ENCODE results near the gene NT5C1B.
A peak's percentile ranks its signal among the peaks of the same experiment; 100 is the strongest.

Gene NT5C1B

DNA sequence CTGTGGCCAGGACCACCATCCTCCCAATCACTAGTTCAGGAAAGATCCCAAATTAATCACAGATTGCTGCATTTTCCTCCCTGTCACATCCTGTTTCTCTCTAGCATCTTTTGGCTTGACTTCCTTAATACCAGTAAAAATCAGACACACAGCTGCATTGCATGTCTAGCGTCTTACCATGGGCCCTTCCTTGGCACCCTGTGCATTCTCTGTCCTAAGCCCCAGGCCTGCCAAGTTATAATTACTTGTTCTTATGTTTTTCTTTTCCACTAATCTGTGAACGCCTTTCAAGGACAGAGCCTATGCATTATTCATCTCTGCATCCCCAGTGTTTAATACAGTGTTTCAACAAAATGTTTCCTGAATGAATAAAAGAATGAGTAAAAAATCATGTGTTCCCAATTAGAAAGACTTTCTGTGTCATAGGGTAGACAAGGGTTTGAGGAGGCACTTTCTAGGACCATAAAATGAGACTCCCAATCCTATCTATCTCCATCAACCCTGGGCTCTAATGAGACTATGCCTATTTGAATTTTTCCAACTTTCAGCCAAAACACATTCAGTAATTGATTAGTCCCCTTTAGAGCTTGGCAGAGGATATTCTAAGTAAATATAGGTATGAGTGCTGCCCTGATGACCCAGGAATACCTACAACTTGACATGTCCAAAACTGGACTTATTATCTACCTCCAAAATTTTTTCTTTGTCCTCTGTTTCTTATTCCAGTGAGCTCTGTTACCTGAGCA is 10.3 kb upstream of the NT5C1B start:
- DNase-seq (ENCODE audit: low spot score): no peak

DNA sequence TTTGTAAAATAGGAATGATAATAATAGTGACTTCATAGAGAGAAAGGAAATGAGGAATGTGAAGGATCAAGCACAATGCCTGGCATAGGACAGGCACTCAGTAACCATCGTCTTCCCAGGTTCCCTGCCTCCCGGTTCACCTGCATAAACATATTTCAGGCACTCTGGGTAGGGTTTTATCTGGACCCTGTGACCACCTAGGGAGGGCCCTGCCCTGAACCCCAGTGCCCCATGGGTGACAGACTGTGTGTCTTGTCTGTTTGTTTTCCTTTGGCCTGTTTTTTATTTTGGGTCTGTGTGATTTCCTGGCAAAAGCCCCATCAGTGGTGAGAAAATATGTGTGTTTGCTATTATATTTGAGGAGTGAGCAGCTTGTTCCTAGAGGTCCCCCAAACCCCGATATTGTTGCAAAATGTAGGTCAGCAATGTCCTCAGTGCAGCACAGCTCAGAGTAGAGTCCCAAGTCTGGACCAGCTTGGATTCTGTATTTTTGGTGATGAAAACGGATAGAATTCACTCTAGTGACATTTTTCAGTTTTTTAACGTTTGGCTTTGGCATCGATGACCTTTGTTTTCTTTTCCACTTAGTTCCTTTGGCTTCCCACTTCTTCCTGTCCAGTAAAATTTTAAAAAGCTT is 9.6 kb upstream of the NT5C1B start:
- no peak for DNase-seq (ENCODE audit: low spot score)

DNA sequence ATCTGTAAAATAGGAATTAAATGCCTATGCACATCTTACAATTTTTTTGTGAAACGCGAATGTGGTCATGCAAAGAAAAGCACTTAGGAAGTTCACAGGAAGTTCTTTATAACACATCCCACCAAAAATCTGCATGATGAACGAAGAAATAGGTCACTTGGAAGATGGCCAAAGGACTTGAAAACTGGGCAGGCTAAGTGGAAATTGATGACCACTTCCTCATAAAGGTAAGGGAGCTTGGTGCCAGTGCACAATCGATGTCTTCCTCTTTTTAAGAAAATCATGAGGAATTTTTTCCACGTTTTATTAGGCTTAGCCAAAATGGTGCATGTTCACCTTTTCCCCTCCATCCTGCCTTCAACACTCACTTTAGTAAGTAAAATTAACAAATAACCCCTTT is 8.2 kb upstream of the NT5C1B start:
- DNase-seq (ENCODE audit: low spot score): no peak

DNA sequence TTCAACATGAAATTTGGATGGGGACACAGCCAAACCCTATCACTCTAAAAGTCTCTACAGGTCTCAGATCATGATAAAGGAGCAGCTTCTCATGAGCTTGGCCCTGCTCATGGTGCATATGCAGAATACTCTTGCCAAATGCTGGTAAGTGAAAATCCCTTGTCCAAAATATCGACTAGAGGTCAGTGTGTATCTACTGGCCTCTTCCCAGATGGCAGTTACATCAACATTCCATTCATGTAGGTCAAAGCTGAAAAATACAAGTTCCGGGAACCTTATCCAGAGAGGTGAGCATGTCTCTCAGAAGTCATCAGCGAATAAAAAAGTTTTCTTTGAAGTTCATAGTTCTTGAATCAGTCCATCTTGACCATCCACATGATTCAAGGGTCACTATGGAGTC is 7.6 kb upstream of the NT5C1B start:
- no peak for DNase-seq (ENCODE audit: low spot score)

DNA sequence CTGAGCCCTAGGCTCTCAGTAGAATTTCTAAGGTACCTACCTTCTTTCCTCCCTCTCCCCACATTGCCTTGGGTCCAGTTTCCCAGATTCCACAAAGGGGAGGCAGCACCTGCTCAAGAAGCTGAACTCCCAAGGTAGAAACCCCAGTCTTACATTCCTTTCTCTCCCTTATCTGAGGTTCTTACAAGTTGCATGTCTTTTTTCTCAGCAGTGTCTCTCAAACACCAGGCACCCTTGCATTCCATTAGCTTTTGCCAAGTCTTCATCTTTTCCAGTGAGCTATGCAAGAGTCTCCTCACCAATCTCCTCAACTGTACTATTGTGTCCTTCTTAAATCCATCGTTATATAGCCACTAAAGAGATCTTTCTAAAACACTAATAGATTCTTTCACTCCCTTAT is 4.1 kb upstream of the NT5C1B start:
- DNase-seq (ENCODE audit: low spot score): no peak

DNA sequence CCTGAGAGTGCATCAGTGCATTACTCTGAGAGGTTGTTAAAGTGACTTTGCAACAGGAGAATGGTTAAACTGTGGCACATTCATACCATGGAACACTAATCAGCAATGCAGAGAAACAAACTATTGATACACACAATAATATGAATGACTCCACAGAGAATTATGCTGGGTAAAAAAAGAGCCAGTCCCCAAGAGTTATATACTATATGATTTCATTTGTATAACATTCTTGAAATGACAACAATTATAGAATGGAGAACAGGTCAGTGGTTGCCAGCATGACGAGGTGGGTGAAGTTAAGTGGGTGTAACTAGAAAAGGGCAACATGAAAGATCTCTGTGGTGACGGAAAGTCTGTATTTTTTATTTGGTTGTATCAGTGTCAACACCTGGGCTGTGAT is 3.0 kb upstream of the NT5C1B start:
- DNase-seq (ENCODE audit: low spot score): no peak

DNA sequence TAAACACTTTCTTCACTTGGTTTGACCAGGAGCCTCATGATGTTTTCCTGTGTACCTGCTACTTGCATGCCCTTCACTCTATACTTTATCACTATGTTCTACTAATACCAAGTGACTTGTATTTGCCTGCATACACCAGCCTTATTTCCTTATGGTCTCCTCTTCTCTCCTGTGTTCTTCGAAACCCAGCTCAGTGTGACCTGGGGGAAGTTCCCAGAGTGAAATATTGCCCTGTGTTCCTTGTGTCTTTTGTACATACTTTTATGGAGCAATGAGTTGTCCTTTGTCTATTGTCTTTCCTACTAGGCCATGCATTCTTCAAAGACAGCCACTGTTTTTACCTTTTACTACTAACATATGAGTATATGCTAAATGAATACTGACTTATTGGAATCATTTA is 567 bp downstream of the NT5C1B start:
- no peak for DNase-seq (ENCODE audit: low spot score)

DNA sequence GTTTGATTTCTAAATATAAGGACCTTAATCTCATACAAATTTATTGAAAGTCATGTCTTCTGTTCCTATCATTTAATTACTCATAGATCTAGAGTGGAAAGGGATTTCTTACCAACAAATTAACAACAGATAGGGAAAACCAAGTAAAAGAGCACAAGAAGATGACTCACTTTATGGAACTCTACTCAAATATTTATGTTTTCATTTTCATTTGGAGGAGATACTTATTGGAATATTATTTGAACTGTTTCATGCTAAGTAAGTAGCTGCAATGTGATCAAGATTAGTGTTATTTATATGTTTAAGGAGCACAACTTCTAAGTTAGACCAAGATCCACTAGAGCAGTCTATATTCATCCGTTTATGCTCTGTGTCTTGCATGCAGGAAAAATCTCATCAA is 1.3 kb downstream of the NT5C1B start:
- DNase-seq (ENCODE audit: low spot score): no peak

DNA sequence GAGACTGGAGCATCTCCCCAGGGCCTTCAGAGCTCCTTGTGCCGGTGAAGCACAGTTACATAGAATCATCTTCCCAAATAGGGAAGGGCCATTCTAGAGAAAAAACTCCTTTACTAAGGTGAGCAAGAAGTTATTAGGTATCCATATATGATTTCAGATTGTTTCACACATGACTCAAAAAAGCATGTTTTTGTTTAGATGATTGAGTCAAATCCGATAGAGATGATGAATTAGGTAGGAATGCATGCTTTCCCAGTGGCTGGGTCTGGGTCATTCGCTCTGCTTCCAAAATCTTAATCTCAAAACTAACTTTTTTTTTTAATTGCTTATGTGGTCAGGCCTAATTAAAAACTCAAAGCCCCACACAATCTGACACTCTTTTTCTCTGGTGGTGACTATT is 3.8 kb downstream of the NT5C1B start:
- no peak for DNase-seq (ENCODE audit: low spot score)

DNA sequence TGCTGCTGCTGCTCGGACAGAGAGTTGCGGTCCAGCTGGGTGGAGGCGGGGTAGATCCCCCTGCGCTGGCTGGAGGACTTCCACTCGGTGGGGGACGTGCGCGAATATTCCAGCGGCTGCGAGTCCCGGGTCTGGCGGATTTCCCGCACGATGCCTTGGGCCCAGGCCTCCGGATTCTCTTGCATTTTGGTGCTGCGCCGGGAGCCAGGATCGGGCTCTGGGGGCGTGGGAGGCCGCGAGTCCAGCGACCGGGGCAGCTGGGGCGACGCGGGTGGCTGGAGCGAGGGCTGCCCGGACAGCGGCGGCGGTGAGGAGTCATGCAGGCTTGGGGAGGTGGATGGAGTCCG is 4.8 kb downstream of the NT5C1B start:
- DNase-seq (ENCODE audit: low spot score): no peak

DNA sequence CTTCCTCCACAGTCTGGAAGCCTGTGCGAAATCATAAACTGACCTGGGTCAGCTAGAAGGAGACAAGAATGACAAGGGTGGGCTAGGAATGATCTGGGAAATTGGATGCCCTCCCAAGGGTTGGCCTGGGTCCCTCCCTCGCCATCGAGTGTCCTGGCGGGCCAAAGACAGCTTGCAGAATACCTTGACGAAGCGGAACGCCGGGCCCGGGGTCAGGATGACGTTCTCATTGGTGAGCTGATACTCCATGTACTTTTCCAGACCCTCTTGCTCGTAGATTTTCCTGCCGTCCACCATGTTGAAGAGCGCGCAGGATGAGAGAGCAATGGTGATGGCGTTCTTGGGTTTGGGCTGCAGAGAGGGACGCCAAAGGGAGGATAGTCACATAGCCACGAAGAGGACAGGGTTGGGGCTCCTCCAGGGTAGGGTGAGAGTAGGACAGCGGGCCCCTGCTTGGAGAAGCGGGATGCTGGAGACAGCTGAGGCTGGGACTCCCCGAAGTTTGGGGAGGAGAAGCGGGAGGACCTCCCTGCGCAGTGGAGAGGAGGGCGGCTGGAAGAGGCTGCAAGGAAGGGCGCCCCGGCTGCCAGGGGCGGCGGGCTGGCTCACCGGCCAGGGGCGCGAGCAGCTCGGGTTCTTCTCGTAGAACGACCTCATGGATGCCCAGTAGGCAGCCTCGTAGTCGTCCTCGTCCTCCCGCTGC is 5.3 kb downstream of the NT5C1B start:
- no peak for DNase-seq (ENCODE audit: low spot score)

DNA sequence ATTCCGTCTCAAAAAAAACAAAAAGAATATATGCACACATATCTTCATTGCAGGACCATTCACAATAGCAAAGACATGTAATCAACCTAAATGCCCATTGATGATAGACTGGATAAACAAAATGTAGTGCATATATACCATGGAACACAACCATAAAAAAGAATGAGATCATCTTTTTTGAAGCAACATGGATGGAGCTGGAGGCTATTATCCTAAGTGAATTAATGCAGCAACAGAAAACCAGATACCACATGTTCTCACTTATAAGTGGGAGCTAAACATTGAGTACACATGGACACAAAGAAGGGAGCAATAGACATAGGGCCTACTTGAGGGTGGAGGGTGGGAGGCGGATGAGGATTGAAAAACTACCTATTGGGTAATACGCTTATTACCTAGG is 8.8 kb downstream of the NT5C1B start:
- no peak for DNase-seq (ENCODE audit: low spot score)

DNA sequence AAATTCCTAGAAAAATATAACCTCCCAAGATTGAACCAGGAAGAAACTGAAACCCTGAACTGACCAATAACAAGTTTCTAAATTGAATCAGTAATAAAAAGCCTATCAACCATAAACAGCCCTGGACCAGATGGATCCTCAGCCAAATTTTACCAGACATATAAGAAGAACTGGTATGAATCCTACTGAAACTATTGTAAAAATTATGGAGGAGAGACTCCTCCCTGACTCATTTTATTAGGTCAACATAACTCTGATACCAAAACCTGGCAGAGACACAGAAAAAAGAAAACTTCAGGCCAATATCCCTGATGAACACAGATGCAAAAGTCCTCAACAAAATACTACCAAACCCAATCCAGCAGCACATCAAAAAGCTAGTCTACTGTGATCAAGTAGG is 11.3 kb downstream of the NT5C1B start:
- no peak for DNase-seq (ENCODE audit: low spot score)

DNA sequence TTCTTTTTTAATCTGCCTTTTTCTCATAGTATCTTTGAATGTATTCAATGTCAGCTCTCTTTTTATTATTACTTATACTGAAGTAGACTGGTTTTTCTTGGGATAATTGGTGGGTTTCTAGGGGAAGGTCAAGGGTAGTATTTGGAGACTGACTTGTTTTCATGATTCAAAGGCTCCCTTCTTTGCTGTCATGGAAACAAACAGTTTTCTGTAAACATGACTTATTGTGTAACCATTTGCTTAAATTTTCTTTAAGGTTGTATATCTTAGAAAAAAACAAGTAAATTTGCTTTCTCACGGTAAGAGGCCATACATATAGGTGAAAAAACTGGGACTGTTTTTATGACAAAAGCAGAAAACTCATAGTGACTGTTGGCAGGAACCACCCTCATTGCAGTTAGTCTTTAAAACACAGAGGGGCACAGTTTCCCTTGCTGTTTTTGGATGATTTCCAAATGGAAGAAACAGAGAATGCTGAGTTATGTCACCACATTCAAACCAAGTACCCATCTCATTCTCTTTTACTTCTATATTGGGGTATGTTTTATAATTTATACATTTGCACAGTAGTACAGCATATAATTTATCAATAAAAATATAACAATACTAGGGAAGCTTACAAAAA is 23.1 kb downstream of the NT5C1B start:
- DNase-seq (ENCODE audit: low spot score): no peak

DNA sequence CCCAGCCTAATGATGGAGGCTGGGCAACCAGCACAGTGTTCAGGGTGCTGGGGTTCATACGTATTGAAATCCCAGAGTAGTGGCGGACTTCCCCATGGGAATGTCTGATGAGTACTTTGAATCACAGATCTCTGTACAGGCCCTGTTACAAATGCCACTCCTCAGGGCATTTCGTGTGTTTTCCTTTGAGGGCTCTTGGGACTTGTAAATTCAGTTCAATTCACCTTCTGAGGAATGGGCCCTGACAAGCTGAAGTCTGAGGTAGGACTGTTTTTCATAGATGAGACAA is 28.6 kb downstream of the NT5C1B start:
- DNase-seq (ENCODE audit: low spot score): no peak

DNA sequence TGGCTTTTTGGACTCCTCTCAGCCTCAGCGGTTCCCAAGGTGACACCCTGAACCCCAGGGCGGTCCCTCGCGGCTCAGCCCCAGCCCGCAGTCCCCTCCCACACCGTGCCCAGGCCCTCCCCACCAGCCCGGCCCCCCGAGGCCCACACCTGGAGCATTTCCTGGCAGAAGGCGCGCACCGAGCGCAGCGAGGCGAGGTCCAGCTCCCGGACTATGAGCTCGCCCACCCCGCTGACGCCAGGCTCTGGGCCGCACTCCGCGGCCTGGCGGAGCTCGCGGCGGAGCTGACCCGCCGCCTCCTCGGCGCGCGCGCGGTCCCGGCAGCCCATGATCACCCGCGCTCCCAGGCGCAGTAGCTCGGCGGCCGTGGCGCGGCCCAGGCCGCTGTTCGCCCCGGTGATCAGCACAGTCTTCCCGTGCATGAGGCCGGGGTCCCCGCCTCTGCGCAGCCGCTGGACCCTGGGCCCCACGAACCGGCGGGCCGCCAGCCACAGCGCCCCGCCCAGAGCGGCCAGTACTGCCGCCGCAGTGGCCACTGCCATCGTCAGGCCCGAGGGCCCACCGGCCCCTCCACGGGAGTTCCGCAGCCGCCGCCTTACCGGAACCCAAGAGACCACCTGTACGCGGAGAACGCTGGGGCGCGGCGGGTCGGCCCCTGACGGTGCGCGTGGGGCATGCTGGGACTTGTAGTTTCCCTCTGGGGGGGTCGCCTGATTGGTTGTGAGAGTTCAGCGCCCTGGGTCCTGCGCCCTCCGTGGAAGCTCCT is 29.2 kb downstream of the NT5C1B start, which contains the start of gene RDH14:
TSS of gene RDH14 (minus strand) at position 623 of the 766 bp plus-strand sequence. CDS start at position 542, 81 bp downstream.
- peak; percentile 98 for DNase-seq (ENCODE audit: low spot score)

DNA sequence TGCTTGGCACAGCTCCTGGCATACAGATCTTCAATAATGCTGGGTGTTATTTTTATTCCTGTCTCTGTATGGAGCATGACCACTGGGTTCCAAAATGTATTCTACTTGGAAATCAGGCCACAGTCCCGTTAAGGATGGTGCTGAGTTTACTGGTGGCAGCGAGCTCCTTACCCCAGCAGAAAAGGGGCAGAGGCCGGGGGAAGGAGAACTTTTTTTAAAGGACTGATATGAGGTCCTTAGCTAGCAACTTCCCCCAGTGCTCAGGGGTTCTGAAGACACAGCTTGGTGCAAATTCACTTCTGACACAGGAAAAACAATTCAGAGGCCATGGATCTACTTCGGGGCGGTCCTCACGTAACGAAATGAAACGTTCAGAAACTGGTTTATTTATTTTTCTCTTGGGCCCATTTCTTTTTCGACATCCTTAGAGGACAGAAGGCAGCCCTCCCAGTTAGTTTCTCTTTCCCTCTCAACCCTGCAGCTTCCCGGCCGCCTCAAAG is 29.8 kb downstream of the NT5C1B start:
- no peak for DNase-seq (ENCODE audit: low spot score)

DNA sequence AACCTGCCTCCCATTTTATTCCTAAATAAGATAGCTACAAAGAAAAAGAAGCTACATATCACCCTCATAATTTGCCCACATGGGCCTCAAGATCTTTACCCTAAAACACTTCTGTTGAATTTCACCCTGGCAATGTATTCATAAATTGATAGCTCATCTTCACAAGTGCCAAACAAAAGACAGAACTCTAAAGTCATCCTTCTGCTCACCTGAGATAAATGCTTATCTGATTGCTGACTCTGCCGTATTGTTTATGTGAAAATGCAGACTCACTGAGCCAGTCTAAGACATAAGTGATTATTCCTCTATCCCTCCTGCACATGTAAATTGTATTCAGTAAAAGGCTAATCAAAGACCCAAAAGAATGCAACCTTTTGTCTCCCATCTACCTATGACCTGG is 30.9 kb downstream of the NT5C1B start:
- DNase-seq (ENCODE audit: low spot score): no peak

DNA sequence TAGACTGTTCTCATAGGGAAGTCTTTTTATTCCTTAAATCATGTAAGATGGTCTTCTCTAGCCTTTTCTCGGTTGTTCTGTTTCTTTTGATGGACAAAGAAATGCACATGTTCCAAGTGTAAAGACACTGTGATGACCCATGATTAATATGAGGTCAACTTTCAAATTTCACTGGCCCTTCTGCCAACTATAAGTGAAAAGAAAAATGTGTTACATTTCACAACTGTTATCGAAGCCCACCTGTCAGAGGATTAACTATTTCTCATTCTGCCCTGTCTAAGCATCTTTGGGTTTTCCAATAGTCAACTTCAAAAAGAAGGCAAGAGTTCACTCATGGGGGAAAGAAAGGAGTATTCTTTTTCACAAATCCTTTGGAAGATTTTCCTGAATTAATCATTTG is 32.2 kb downstream of the NT5C1B start:
- no peak for DNase-seq (ENCODE audit: low spot score)

DNA sequence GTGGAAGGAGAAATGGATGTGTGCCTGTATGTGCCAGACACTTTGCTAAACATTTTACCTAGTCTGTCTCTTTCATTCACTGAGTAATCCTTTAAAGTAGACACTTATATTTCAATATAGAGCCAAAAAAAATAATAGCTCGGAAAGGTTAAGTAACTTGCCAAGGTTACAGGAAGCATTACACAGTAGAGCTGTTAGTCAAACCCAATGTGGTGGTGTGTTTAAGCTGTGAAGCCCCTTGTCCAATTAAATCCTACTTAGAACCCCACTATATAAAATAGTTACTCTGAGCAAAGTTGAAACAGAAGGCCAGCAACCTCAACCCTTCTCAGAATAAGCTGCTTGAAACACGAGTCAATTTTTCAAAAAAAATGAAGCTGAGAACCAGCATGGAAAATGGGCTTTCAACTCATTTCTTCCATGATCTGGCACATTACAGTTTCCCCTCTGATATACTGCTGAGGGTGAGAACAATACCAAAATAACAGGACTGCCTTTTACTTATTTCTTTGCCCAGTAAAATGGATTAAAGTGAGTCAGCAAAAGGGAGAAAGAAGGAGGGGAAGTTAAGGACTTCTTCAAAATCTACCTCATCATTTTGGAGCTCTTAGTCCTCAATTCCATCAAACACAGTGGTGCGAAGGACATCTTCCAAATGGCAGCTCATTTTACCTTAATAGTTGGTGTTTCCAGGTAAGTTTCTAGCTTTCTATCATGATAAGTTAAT is 36.9 kb downstream of the NT5C1B start:
- no peak for DNase-seq (ENCODE audit: low spot score)

DNA sequence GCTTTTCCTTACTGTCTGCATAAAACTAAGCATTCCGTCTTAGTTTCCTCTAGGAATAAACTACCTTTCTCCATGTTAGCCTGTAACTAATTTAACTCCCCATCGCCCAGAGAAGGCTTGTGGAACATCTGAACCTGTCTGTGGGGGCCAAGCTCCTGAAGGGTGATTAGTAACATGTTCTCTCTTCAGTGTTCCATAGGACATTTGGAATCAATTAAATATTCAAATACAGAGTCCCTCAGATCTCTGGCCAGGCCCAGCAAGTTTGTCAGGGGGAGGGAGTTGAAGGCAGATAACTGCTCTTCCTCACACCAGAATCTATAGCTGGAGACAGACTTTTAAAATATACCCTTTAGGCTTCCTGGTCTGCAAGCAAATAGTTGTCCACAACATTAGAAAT is 37.7 kb downstream of the NT5C1B start:
- DNase-seq (ENCODE audit: low spot score): no peak

DNA sequence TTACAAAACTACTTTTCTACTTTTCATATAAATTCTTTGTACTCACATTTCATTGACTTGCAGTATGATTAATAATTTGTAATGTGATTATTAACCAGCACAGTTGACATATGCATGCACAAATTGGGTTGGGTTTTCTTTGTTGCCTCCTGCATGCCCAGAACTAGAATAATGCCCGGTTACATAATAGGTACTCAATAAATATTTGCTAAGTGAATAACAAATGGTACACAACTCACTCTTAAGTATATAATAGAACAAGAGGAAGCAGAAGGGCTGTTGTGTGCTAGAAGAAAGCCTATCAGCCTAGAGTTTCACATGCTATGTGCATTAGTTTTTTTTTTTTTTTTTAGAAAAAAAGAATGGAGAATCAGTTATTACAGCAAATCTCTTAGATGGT is 38.2 kb downstream of the NT5C1B start:
- no peak for DNase-seq (ENCODE audit: low spot score)

Data from ecto neural progenitor cell (in vitro differentiated cells).